Gastrocnemius medialis (tissue), 4 donors: ENCODE results near the gene SLC7A6. TPM values are rescaled to one million over a fixed set of nuclear protein-coding genes. Genes with fewer than 3 reads are reported as not detected.

ENCODE experiments used
- ATAC-seq, 2 donors: fragments of 150-250 bp; one replicate each; pipeline ENCODE4 v1.9.1; 2016
- DNase-seq, 2 donors: peaks; one replicate each; pipeline ENCODE4 v3.0.0-alpha.2; 2019
- H3K27ac ChIP-seq, 4 donors: fragments of 200-600 bp; sonication (generic); 1 replicate in 1 of 4; 2 replicates in 3 of 4; pipeline ENCODE4 v1.5.1; 2016 to 2018; ENCODE audit warnings: mild to moderate bottlenecking in 2 of 4, moderate library complexity in 1 of 4
- H3K27me3 ChIP-seq, 3 donors: fragments of 200-600 bp; sonication (generic) in 2 of 3; 1 replicate in 1 of 3; 2 replicates in 2 of 3; pipeline versions ENCODE4 v1.5.1 to v1.6.0; 2016 to 2019; ENCODE audit warnings: mild to moderate bottlenecking in 1 of 3, moderate library complexity in 1 of 3
- H3K36me3 ChIP-seq, 2 donors: fragments of 200-600 bp; sonication (generic) in 1 of 2; one replicate each; pipeline ENCODE4 v1.5.1; 2017 to 2018
- H3K4me1 ChIP-seq, 2 donors: fragments of 200-600 bp; sonication (generic) in 1 of 2; one replicate each; pipeline ENCODE4 v1.5.1; 2016 to 2017; ENCODE audit warnings: mild to moderate bottlenecking in 2 of 2
- H3K4me3 ChIP-seq, 4 donors: fragments of 200-600 bp; sonication (generic) in 3 of 4; 1 replicate in 1 of 4; 2 replicates in 3 of 4; pipeline ENCODE4 v1.5.1; 2016 to 2019; ENCODE audit warnings: mild to moderate bottlenecking in 2 of 4
- H3K9me3 ChIP-seq, 3 donors: fragments of 200-600 bp; sonication (generic) in 2 of 3; 1 replicate in 1 of 3; 2 replicates in 2 of 3; pipeline ENCODE4 v1.5.1; 2016 to 2019
- POLR2A ChIP-seq, 2 donors: fragments of 450-650 bp; IDR thresholded peaks; one replicate each; pipeline ENCODE4 v1.6.1; 2017; ENCODE audit warnings: antibody characterized with exemption in 2 of 2, mild to moderate bottlenecking in 2 of 2, moderate library complexity in 2 of 2
- in situ Hi-C, 4 donors: fragments of 200-750 bp; cut with MboI; loops; one replicate each; pipeline versions ENCODE4 v1.15.0 to v1.8.0; 2017; ENCODE audit warnings: low sequenced_read_pairs in 4 of 4
- intact Hi-C: fragments of 100-400 bp; cut with DNase I; formaldehyde crosslinking; loops from one replicate; pipeline ENCODE4 v1.15.1; 2023; ENCODE audit warnings: low total_unique reads
- total RNA-seq, 4 donors: library from RNA; depleted of rRNA; stranded (reverse); fragments of >200 nt; gene quantifications; one replicate each; pipeline versions ENCODE4 v1.1.0 to v1.2.3, GENCODE V29; 2016
- TF ChIP-seq, protein P1 (sequence below), 5 experiments: fragments of 450-650 bp in 3 of 5; fragments of 200-600 bp in 2 of 5; sonication (generic) in 2 of 5; IDR thresholded peaks in 4 of 5; conservative IDR thresholded peaks in 1 of 5; 1 replicate in 4 of 5; 2 replicates in 1 of 5; pipeline ENCODE4 v1.5.1; 2016 to 2019; ENCODE audit warnings: antibody characterized with exemption in 5 of 5, mild to moderate bottlenecking in 3 of 5, moderate library complexity in 3 of 5

SLC7A6 gene
- total RNA-seq, 4 donors from 2014 or later, result 97.3 to 205 (median 117) TPM

DNA sequence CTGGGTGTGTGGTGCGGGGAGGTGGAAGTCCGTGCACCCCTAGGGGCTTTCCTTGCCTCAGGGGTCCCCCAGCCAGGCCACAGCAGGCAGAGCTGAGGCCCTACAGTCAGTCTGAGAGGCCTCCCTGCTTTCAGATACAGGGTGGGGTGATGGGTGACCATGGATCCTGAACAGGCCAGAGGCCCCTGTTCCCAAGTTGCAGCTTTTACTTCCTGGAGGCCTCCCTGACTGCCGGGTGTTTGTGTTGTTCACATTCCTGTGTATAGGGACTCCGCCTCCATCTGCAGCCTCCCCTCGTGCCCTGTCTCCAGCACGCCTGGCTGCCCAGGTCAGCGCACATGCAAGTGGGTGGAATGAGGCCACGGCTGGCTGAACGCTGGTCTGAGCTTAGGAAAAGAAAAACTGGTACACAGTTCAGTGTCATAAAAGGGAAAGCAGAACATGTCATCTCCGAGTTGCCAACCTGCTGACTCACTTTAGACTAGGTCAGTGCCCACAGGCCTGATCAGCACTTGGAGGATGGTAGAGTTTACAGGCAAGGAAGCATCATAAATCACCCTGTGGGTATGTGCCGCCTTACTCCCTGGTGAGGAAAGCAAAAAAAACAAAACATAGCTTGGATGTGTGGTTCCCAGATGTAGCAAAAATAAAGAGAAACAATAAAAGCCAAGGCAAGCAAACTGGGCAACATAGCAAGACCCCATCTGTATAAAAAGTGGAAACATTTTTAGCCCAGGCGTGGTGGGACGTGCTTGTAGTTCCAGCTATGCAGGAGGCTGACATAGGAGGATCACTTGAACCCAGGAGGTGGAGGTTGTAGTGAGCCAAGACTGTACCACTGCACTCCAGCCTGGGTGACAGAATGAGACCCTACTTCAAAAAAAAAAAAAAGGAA, 6.2 kb upstream of the SLC7A6 start:
- intact Hi-C loops (no loop called here), in situ Hi-C loops (loop anchor here in 2 of 4 donors (5.0 kb wide), 1 partner anchor 69 kb away; no protein-coding TSS in a partner anchor)
- peak; percentile 67 for ATAC-seq
- Histone ChIP-seq H3K4me1 (peaks cover 57 to 70% of the 10 kb centered on the region in 2 donors), H3K36me3 (peaks cover 0 to 50% of the 10 kb centered on the region in 2 donors), H3K9me3 (no peaks in the 10 kb centered on the region), H3K27ac (peak overlapping the region; percentile 95 to 100 (median 99)), H3K4me3 (no peak overlapping the region), H3K27me3 (no peaks in the 10 kb centered on the region)
- peak in 1 of 2 donors; percentile 25 for TF ChIP-seq POLR2A (IDR thresholded peaks at IDR 0.05)
- TF ChIP-seq, protein P1, sequence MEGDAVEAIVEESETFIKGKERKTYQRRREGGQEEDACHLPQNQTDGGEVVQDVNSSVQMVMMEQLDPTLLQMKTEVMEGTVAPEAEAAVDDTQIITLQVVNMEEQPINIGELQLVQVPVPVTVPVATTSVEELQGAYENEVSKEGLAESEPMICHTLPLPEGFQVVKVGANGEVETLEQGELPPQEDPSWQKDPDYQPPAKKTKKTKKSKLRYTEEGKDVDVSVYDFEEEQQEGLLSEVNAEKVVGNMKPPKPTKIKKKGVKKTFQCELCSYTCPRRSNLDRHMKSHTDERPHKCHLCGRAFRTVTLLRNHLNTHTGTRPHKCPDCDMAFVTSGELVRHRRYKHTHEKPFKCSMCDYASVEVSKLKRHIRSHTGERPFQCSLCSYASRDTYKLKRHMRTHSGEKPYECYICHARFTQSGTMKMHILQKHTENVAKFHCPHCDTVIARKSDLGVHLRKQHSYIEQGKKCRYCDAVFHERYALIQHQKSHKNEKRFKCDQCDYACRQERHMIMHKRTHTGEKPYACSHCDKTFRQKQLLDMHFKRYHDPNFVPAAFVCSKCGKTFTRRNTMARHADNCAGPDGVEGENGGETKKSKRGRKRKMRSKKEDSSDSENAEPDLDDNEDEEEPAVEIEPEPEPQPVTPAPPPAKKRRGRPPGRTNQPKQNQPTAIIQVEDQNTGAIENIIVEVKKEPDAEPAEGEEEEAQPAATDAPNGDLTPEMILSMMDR (IDR thresholded peaks at IDR 0.05 in 4 of 5, conservative IDR thresholded peaks at IDR 0.05 in 1 of 5), result no peak
- peak; percentile 88 to 93 for DNase-seq

DNA sequence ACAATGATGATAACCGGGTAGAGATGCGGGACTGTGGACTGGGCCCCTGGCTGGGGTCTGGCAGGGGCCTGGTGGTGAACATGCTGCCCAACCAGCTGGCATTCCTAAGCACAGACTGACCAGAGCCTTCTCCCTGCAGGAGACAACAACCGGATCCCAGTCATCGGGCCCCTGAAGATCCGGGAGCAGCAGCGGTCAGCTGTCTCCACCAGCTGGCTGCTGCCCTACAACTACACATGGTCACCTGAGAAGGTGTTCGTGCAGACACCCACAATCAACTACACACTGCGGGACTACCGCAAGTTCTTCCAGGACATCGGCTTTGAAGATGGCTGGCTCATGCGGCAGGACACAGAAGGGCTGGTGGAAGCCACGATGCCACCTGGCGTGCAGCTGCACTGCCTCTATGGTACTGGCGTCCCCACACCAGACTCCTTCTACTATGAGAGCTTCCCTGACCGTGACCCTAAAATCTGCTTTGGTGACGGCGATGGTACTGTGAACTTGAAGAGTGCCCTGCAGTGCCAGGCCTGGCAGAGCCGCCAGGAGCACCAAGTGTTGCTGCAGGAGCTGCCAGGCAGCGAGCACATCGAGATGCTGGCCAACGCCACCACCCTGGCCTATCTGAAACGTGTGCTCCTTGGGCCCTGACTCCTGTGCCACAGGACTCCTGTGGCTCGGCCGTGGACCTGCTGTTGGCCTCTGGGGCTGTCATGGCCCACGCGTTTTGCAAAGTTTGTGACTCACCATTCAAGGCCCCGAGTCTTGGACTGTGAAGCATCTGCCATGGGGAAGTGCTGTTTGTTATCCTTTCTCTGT, 5.1 kb upstream of the SLC7A6 start:
- TF ChIP-seq, protein P1 (IDR thresholded peaks at IDR 0.05 in 4 of 5, conservative IDR thresholded peaks at IDR 0.05 in 1 of 5), result no peak
- TF ChIP-seq POLR2A (IDR thresholded peaks at IDR 0.05), result peak in 1 of 2 donors; percentile 20
- Histone ChIP-seq H3K27me3 (no peaks in the 10 kb centered on the region), H3K4me1 (peaks cover 50 to 68% of the 10 kb centered on the region in 2 donors), H3K4me3 (no peak overlapping the region), H3K27ac (peak overlapping the region; percentile 95 to 100 (median 99)), H3K36me3 (peaks cover 0 to 39% of the 10 kb centered on the region in 2 donors), H3K9me3 (no peaks in the 10 kb centered on the region)
- in situ Hi-C loops, result loop anchor here in 2 of 4 donors (5.0 kb wide), 1 partner anchor 68 kb away; no protein-coding TSS in a partner anchor
- DNase-seq, result peak; percentile 73 to 76
- ATAC-seq, result peak; percentile 15 to 23
- intact Hi-C loops, result no loop called here

DNA sequence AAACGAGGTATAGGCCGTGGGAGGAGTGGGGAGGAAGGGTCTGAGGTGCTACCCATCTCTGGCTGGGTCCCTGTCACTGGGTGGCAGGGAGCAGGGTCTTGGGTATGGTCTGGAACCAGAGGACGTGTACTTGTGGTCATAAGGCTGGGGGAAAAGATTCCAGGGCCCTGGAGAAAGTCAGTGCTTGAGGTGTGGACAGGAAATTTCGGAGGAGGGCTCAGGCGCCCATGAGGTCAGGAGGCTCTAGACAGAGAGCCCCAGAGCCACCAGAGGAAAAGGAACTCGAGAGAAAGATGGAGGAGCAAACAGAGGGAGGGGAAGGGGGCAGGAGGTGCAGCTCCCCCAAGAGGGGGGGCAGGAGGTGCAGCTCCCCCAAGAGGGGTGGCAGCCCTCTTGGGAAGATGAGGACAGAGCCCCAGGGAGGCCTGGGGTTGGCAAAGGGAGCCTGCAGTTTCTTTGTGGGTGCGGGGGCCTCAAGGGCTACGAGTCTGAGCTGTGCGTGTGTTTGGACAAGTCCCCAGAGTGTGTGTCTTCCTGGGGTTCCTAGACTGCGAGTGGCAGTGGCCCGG, 683 bp upstream of the SLC7A6 start:
- Histone ChIP-seq H3K4me3 (peak overlapping the region; percentile 84 to 96 (median 94)), H3K27ac (peak overlapping the region; percentile 95 to 100 (median 99)), H3K36me3 (peaks cover 0 to 32% of the 10 kb centered on the region in 2 donors), H3K9me3 (no peaks in the 10 kb centered on the region), H3K4me1 (peaks cover 44 to 69% of the 10 kb centered on the region in 2 donors), H3K27me3 (no peaks in the 10 kb centered on the region)
- intact Hi-C loops (loop anchor here (2.0 to 5.0 kb wide), 2 partner anchors 19 to 49 kb away; partner anchors contain the start of genes PRMT7 and SLC7A6OS), in situ Hi-C loops (loop anchor here in 2 of 4 donors (5.0 kb wide), 2 partner anchors 64 to 69 kb away; no protein-coding TSS in a partner anchor)
- no peak for TF ChIP-seq POLR2A (IDR thresholded peaks at IDR 0.05)
- TF ChIP-seq, protein P1 (IDR thresholded peaks at IDR 0.05 in 4 of 5, conservative IDR thresholded peaks at IDR 0.05 in 1 of 5), result no peak
- DNase-seq, result no peak
- ATAC-seq, result no peak
